CD4-positive, alpha-beta T cell (primary cell): ENCODE measurements around the gene VSTM2B. TPM values are rescaled to one million over a fixed set of nuclear protein-coding genes. Genes with fewer than 3 reads are reported as not detected.

ENCODE experiments used
- ATAC-seq: fragments of 200-7000 bp; cut with Tn5 transposase; one replicate; pipeline ENCODE4 v1.10.0; 2022; ENCODE audit warnings: mild to moderate bottlenecking; ENCODE audit not compliant: poor library complexity
- CTCF ChIA-PET: fragments of 350-600 bp; sonication (Branson Sonifier 250); formaldehyde crosslinking; loops from one replicate; lab custom pipeline; 2021; ENCODE audit warnings: antibody characterized with exemption, inconsistent platforms; lab: Charles Lee
- POLR2A ChIA-PET: fragments of 350-600 bp; sonication (Branson Sonifier 250); formaldehyde crosslinking; loops from one replicate; lab custom pipeline; 2021; ENCODE audit warnings: antibody characterized with exemption, inconsistent platforms; lab: Charles Lee
- DNase-seq, 14 experiments: peaks; one replicate each; pipeline ENCODE4 v3.0.0-alpha.2; 2013 to 2020; ENCODE audit warnings: mixed read lengths in 2 of 14
- H3K27ac ChIP-seq, 2 donors: one replicate each; pipeline versions ENCODE4 v1.5.1 to v1.7.0; 2013; ENCODE audit warnings: low read length in 2 of 2, low read depth in 1 of 2, mild to moderate bottlenecking in 1 of 2
- H3K27me3 ChIP-seq, 2 experiments: 1 replicate in 1 of 2; 2 replicates in 1 of 2; pipeline versions ENCODE4 v1.6.1 to v1.7.0; 2013; ENCODE audit warnings: low read length in 2 of 2, control low read depth in 1 of 2, mild to moderate bottlenecking in 1 of 2, moderate library complexity in 1 of 2; ENCODE audit not compliant: insufficient read depth in 2 of 2, control insufficient read depth in 1 of 2
- H3K36me3 ChIP-seq: one replicate; pipeline ENCODE4 v1.6.1; 2013; ENCODE audit warnings: low read length, control low read depth; ENCODE audit not compliant: insufficient read depth
- H3K4me1 ChIP-seq: one replicate; pipeline ENCODE4 v1.6.1; 2013; ENCODE audit warnings: low read length, control low read depth; ENCODE audit not compliant: insufficient read depth
- H3K4me3 ChIP-seq: one replicate; pipeline ENCODE4 v1.5.1; 2013; ENCODE audit warnings: mild to moderate bottlenecking, low read length, moderate library complexity
- H3K9me3 ChIP-seq, 2 experiments: 1 replicate in 1 of 2; 2 replicates in 1 of 2; pipeline versions ENCODE4 v1.6.1 to v1.7.0; 2013; ENCODE audit warnings: low read length in 2 of 2, mild to moderate bottlenecking in 2 of 2, control low read depth in 1 of 2, moderate library complexity in 1 of 2; ENCODE audit not compliant: control insufficient read depth in 1 of 2, insufficient read depth in 1 of 2
- H3K27ac Mint-ChIP-seq: one replicate; pipeline ENCODE4 v1.8.0; 2020; ENCODE audit warnings: mixed read lengths
- H3K27me3 Mint-ChIP-seq: one replicate; pipeline ENCODE4 v1.8.0; 2021; ENCODE audit warnings: mixed read lengths
- H3K36me3 Mint-ChIP-seq: one replicate; pipeline ENCODE4 v1.8.0; 2021; ENCODE audit warnings: low read depth, mixed read lengths
- H3K4me1 Mint-ChIP-seq: one replicate; pipeline ENCODE4 v1.8.0; 2021; ENCODE audit warnings: low read depth, mixed read lengths
- H3K4me3 Mint-ChIP-seq: one replicate; pipeline ENCODE4 v1.8.0; 2020; ENCODE audit warnings: mild to moderate bottlenecking, mixed read lengths
- H3K9me3 Mint-ChIP-seq: one replicate; pipeline ENCODE4 v1.8.0; 2020; ENCODE audit warnings: mixed read lengths
- intact Hi-C, 2 experiments: fragments of 100-400 bp; cut with DNase I in 1 of 2; cut with micrococcal nuclease in 1 of 2; formaldehyde crosslinking; loops; one replicate each; pipeline versions ENCODE4 v1.15.1 to v1.9.0; 2023 to 2025; cut with DNase I, micrococcal nuclease
- polyA plus RNA-seq, 2 donors: library from polyadenylated mRNA; unstranded; fragments of 120-200 nt; gene quantifications; one replicate each; pipeline ENCODE4 v1.2.1, GENCODE V29; 2013
- total RNA-seq, 174 experiments: library from RNA in 2 of 174; stranded (reverse) in 2 of 174; gene quantifications; one replicate each; pipeline ENCODE4 v1.2.3 and lab custom pipeline; 2021 to 2026
- TF ChIP-seq, protein P1 (sequence below): fragments of 200-600 bp; IDR thresholded peaks from one replicate; pipeline ENCODE4 v1.8.0; 2022; ENCODE audit warnings: antibody characterized with exemption, mild to moderate bottlenecking

Gene VSTM2B
- not detected for total RNA-seq
- polyA plus RNA-seq (2013, experiment 1 of 2), result not detected
- not detected for polyA plus RNA-seq (2013, experiment 2 of 2)
- 0 to 0.13 (median 0) reads per million in 172 experiments for total RNA-seq (lab: John Stamatoyannopoulos, UW)

- TF ChIP-seq, protein P1, sequence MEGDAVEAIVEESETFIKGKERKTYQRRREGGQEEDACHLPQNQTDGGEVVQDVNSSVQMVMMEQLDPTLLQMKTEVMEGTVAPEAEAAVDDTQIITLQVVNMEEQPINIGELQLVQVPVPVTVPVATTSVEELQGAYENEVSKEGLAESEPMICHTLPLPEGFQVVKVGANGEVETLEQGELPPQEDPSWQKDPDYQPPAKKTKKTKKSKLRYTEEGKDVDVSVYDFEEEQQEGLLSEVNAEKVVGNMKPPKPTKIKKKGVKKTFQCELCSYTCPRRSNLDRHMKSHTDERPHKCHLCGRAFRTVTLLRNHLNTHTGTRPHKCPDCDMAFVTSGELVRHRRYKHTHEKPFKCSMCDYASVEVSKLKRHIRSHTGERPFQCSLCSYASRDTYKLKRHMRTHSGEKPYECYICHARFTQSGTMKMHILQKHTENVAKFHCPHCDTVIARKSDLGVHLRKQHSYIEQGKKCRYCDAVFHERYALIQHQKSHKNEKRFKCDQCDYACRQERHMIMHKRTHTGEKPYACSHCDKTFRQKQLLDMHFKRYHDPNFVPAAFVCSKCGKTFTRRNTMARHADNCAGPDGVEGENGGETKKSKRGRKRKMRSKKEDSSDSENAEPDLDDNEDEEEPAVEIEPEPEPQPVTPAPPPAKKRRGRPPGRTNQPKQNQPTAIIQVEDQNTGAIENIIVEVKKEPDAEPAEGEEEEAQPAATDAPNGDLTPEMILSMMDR, result no peak
- Mint-ChIP-seq H3K27me3 (peaks cover 70% of the 10 kb centered on the region), H3K4me1 (peaks cover 23% of the 10 kb centered on the region), H3K4me3 (no peak within 1 kb of the TSS), H3K9me3 (no peaks in the 10 kb centered on the region), H3K27ac (no peak within 1 kb of the TSS), H3K36me3 (no peaks in the 10 kb centered on the region)
- no peaks in the 10 kb centered on the region for H3K36me3 ChIP-seq
- peaks cover 55 to 84% of the 10 kb centered on the region in 2 experiments for H3K27me3 ChIP-seq
- DNase-seq, result no peak
- ChIA-PET CTCF (no interaction called here), POLR2A (no interaction called here)
- peaks cover 45% of the 10 kb centered on the region for H3K4me1 ChIP-seq
- intact Hi-C loops, result no loop called here
- no peak within 1 kb of the TSS for H3K27ac ChIP-seq
- ATAC-seq, result no peak
- H3K4me3 ChIP-seq, result no peak within 1 kb of the TSS
- H3K9me3 ChIP-seq, result peaks cover 0 to 23% of the 10 kb centered on the region in 2 experiments
Observed at GRCh38 chr19:29525901-29526729, at the start of gene VSTM2B. VSTM2B (plus strand) TSS chr19:29525994; CDS start chr19:29526584, 590 bp downstream.

DNA sequence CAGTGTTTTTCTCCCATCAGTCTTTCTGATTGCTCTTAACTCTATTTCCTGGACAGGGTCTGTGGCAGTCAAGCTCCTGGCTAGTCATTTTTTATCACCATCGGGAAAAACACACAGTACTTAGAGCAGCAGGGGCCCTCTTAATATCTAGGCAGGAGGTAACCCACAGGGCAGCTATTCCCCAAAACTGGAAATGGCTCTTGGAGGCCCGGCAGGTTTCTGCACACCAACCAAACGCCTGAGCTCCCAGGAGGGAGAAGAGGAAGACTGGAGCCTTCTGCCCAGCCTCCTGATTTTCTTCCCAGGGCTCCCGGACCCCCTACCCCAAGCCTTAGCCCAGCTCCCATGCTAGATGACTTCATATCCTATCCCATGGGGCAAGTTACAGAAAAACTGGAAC lies 49.3 kb upstream of the VSTM2B start:
- TF ChIP-seq, protein P1, result no peak
- peaks cover 6% of the 10 kb centered on the region for H3K9me3 Mint-ChIP-seq
- H3K27ac ChIP-seq, result no peak overlapping the region
- H3K36me3 Mint-ChIP-seq, result no peaks in the 10 kb centered on the region
- no peaks in the 10 kb centered on the region for H3K4me1 Mint-ChIP-seq
- H3K27ac Mint-ChIP-seq, result no peak overlapping the region
- intact Hi-C loops, result no loop called here
- ATAC-seq (no peak), DNase-seq (no peak)
- ChIA-PET POLR2A (no interaction called here), CTCF (no interaction called here)
- peaks cover 0 to 2% of the 10 kb centered on the region in 2 experiments for H3K27me3 ChIP-seq
- H3K4me1 ChIP-seq, result no peaks in the 10 kb centered on the region
- no peaks in the 10 kb centered on the region for H3K36me3 ChIP-seq
- H3K4me3 Mint-ChIP-seq, result no peak overlapping the region
- no peak overlapping the region for H3K4me3 ChIP-seq
- H3K9me3 ChIP-seq, result peaks cover 10 to 27% of the 10 kb centered on the region in 2 experiments
- peaks cover 44% of the 10 kb centered on the region for H3K27me3 Mint-ChIP-seq

GRCh38 chr19:29477831-29478577 lies 47.8 kb upstream of the VSTM2B start:
- DNase-seq (no peak), ATAC-seq (no peak)
- Histone ChIP-seq H3K27ac (no peak overlapping the region), H3K36me3 (no peaks in the 10 kb centered on the region), H3K4me1 (no peaks in the 10 kb centered on the region), H3K4me3 (no peak overlapping the region), H3K9me3 (peaks cover 10 to 27% of the 10 kb centered on the region in 2 experiments), H3K27me3 (peaks cover 0 to 2% of the 10 kb centered on the region in 2 experiments)
- intact Hi-C loops, result no loop called here
- no peaks in the 10 kb centered on the region for H3K36me3 Mint-ChIP-seq
- H3K4me1 Mint-ChIP-seq, result no peaks in the 10 kb centered on the region
- peaks cover 10% of the 10 kb centered on the region for H3K9me3 Mint-ChIP-seq
- no peak overlapping the region for H3K4me3 Mint-ChIP-seq
- POLR2A ChIA-PET, result no interaction called here
- no peak overlapping the region for H3K27ac Mint-ChIP-seq
- H3K27me3 Mint-ChIP-seq, result peaks cover 51% of the 10 kb centered on the region
- CTCF ChIA-PET, result no interaction called here
- TF ChIP-seq, protein P1, result no peak
